GM23338 (cell line): Measurements from ENCODE around the gene ADSL. TPM values are rescaled to one million over a fixed set of nuclear protein-coding genes. Genes with fewer than 3 reads are reported as not detected.

Experiments
- ATAC-seq: fragments of 200-7000 bp; cut with Tn5 transposase; 3 replicates; pipeline ENCODE4 v1.9.1; 2020
- DNase-seq: peaks from one replicate; pipeline ENCODE4 v3.0.0-alpha.2; 2015; ENCODE audit warnings: low spot score
- H2AFZ ChIP-seq: fragments of 200-600 bp; sonication (generic); 2 replicates; pipeline ENCODE4 v1.8.0; 2016; ENCODE audit warnings: antibody characterized with exemption, mild to moderate bottlenecking, moderate library complexity
- H3F3A ChIP-seq: fragments of 200-600 bp; sonication (generic); replicated peaks from 2 replicates; pipeline ENCODE4 v1.8.0; 2017; ENCODE audit warnings: antibody characterized with exemption, mixed run types, low read depth
- H3K27ac ChIP-seq: fragments of 200-600 bp; sonication (generic); 2 replicates; pipeline ENCODE4 v1.6.1; 2016; ENCODE audit warnings: low read depth
- H3K27me3 ChIP-seq: fragments of 200-600 bp; sonication (generic); 2 replicates; pipeline ENCODE4 v1.8.0; 2016; ENCODE audit warnings: mild to moderate bottlenecking, mixed run types, moderate library complexity; ENCODE audit not compliant: insufficient read depth
- H3K36me3 ChIP-seq: fragments of 200-600 bp; sonication (generic); 2 replicates; pipeline ENCODE4 v1.8.0; 2016; ENCODE audit warnings: mild to moderate bottlenecking; ENCODE audit not compliant: insufficient read depth
- H3K4me1 ChIP-seq: fragments of 200-600 bp; sonication (generic); 2 replicates; pipeline ENCODE4 v1.8.0; 2016; ENCODE audit warnings: mild to moderate bottlenecking, moderate library complexity; ENCODE audit not compliant: insufficient read depth
- H3K4me2 ChIP-seq: fragments of 200-600 bp; sonication (generic); 2 replicates; pipeline ENCODE4 v1.7.1; 2017; ENCODE audit warnings: mixed run types
- H3K4me3 ChIP-seq: fragments of 200-600 bp; sonication (generic); 2 replicates; pipeline ENCODE4 v1.6.1; 2016; ENCODE audit warnings: mixed run types
- H3K79me2 ChIP-seq: fragments of 200-600 bp; sonication (generic); replicated peaks from 2 replicates; pipeline ENCODE4 v1.8.0; 2017; ENCODE audit warnings: mild to moderate bottlenecking; ENCODE audit not compliant: insufficient read depth
- H3K9me2 ChIP-seq: fragments of 200-600 bp; sonication (generic); 2 replicates; pipeline ENCODE4 v1.8.0; 2017; ENCODE audit not compliant: insufficient read depth
- H4K20me1 ChIP-seq: fragments of 200-600 bp; sonication (generic); replicated peaks from 2 replicates; pipeline ENCODE4 v1.8.0; 2017; ENCODE audit warnings: mild to moderate bottlenecking; ENCODE audit not compliant: insufficient read depth
- H3K27ac Mint-ChIP-seq: 2 replicates; pipeline ENCODE4 v1.8.0; 2020; ENCODE audit warnings: inconsistent platforms, mild to moderate bottlenecking, moderate library complexity, mixed read lengths
- H3K27me3 Mint-ChIP-seq: 3 replicates; pipeline ENCODE4 v1.8.0; 2022; ENCODE audit warnings: low read depth, mild to moderate bottlenecking, moderate library complexity, mixed read lengths, inconsistent platforms; ENCODE audit not compliant: insufficient read depth, poor library complexity
- H3K36me3 Mint-ChIP-seq: 3 replicates; pipeline ENCODE4 v1.8.0; 2021; ENCODE audit warnings: low read depth, mild to moderate bottlenecking, inconsistent platforms, moderate library complexity, mixed read lengths
- H3K4me1 Mint-ChIP-seq: 3 replicates; pipeline ENCODE4 v1.8.0; 2020; ENCODE audit warnings: mild to moderate bottlenecking, inconsistent platforms, mixed read lengths
- H3K4me3 Mint-ChIP-seq: 3 replicates; pipeline ENCODE4 v1.8.0; 2021; ENCODE audit warnings: moderate library complexity, mild to moderate bottlenecking, inconsistent platforms, mixed read lengths
- H3K9me3 Mint-ChIP-seq: 3 replicates; pipeline ENCODE4 v1.8.0; 2020; ENCODE audit warnings: moderate library complexity, mild to moderate bottlenecking, inconsistent platforms, mixed read lengths
- CTCF ChIP-seq, 2 experiments: fragments of 200-600 bp in 1 of 2; sonication (generic) in 1 of 2; conservative IDR thresholded peaks; 2 replicates each; pipeline versions ENCODE4 v1.5.1 to v1.6.1; 2016 to 2017; ENCODE audit warnings: antibody characterized with exemption in 2 of 2, low read depth in 2 of 2, mild to moderate bottlenecking in 2 of 2, moderate library complexity in 1 of 2
- ETS1 ChIP-seq: IDR thresholded peaks from 2 replicates; pipeline ENCODE4 v1.6.1; 2016; ENCODE audit warnings: antibody characterized with exemption
- EZH2 ChIP-seq: fragments of 200-600 bp; sonication (generic); IDR thresholded peaks from one replicate; pipeline ENCODE4 v1.8.0; 2017; ENCODE audit warnings: antibody characterized with exemption, mild to moderate bottlenecking, low read depth; ENCODE audit not compliant: unreplicated experiment
- JUNB ChIP-seq: IDR thresholded peaks from one replicate; pipeline ENCODE4 v1.6.1; 2016; ENCODE audit warnings: antibody characterized with exemption; ENCODE audit not compliant: unreplicated experiment
- NANOG ChIP-seq: IDR thresholded peaks from 2 replicates; pipeline ENCODE4 v1.6.1; 2016; ENCODE audit warnings: antibody characterized with exemption, borderline replicate concordance
- POLR2AphosphoS5 ChIP-seq: IDR thresholded peaks from 2 replicates; pipeline ENCODE4 v1.6.1; 2016; ENCODE audit warnings: antibody characterized with exemption, low read depth
- STAT1 ChIP-seq: IDR thresholded peaks from one replicate; pipeline ENCODE4 v1.6.1; 2016; ENCODE audit warnings: antibody characterized with exemption; ENCODE audit not compliant: unreplicated experiment
- ZNF331 ChIP-seq: fragments of 250-450 bp; sonication (Bioruptor Pico); IDR thresholded peaks from 2 replicates; pipeline ENCODE4 v1.5.0; 2020; ENCODE audit warnings: low read depth, mild to moderate bottlenecking, moderate library complexity
- polyA plus RNA-seq: library from polyadenylated mRNA; unstranded; fragments of >200 nt; fragmentation: Nextera tagmentation; extraction: Ambion mirVana; gene quantifications from 2 replicates; pipeline ENCODE4 v1.2.1, GENCODE V29; 2016
- total RNA-seq: library from RNA; depleted of rRNA; stranded (reverse); fragments of >200 nt; shearing (Covaris generic); gene quantifications from 2 replicates; pipeline ENCODE4 v1.2.3, GENCODE V29; 2014
- TF ChIP-seq, protein P1 (sequence below): IDR thresholded peaks from one replicate; pipeline ENCODE4 v1.6.1; 2018; ENCODE audit warnings: antibody characterized with exemption; ENCODE audit not compliant: unreplicated experiment
- TF ChIP-seq, protein P2 (sequence below): fragments of 250-450 bp; sonication (Bioruptor Pico); IDR thresholded peaks from 2 replicates; pipeline ENCODE4 v1.5.0; 2020; ENCODE audit warnings: mild to moderate bottlenecking, moderate library complexity

ADSL gene
- total and polyA plus RNA-seq, 2 experiments from 2014 or later, result 120 to 232 TPM

- TF ChIP-seq CTCF (conservative IDR thresholded peaks at IDR 0.05; ENCODE audit: low read depth in 2 of 2) (no peak), NANOG (no peak), ETS1 (no peak), STAT1 (no peak)
- TF ChIP-seq, protein P1, sequence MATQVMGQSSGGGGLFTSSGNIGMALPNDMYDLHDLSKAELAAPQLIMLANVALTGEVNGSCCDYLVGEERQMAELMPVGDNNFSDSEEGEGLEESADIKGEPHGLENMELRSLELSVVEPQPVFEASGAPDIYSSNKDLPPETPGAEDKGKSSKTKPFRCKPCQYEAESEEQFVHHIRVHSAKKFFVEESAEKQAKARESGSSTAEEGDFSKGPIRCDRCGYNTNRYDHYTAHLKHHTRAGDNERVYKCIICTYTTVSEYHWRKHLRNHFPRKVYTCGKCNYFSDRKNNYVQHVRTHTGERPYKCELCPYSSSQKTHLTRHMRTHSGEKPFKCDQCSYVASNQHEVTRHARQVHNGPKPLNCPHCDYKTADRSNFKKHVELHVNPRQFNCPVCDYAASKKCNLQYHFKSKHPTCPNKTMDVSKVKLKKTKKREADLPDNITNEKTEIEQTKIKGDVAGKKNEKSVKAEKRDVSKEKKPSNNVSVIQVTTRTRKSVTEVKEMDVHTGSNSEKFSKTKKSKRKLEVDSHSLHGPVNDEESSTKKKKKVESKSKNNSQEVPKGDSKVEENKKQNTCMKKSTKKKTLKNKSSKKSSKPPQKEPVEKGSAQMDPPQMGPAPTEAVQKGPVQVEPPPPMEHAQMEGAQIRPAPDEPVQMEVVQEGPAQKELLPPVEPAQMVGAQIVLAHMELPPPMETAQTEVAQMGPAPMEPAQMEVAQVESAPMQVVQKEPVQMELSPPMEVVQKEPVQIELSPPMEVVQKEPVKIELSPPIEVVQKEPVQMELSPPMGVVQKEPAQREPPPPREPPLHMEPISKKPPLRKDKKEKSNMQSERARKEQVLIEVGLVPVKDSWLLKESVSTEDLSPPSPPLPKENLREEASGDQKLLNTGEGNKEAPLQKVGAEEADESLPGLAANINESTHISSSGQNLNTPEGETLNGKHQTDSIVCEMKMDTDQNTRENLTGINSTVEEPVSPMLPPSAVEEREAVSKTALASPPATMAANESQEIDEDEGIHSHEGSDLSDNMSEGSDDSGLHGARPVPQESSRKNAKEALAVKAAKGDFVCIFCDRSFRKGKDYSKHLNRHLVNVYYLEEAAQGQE, result no peak
Observed at GRCh38 chr22:40422558-40423309, 76.4 kb downstream of the ADSL start (continued).

DNA sequence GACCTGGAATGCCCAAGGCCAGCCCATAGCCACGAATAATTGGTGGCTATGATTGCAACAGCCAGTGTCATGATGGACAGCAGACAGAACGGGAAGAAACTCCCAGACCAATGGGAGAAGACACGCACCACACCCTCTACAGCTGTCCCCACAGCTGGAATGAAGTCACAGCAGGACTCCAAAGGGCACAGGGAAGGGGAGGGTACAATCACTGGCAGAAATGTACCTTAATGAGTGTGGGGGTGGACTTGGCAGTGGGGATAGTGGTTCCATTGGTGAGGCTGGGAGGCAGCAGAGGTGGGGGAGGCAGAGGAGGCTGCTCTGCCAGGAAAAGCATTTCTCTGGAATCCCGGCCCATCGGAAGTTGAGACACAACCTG lies 77.0 kb downstream of the ADSL start:
- ATAC-seq, result no peak
- Histone ChIP-seq H3K4me2 (no peak overlapping the region), H3K9me2 (no peaks in the 10 kb centered on the region), H3K79me2 (no peaks in the 10 kb centered on the region), H3K27ac (no peak overlapping the region), H3K4me3 (no peak overlapping the region), H3F3A (no peaks in the 10 kb centered on the region), H3K27me3 (no peaks in the 10 kb centered on the region), H2AFZ (no peak overlapping the region), H4K20me1 (0 out of 2 replicates have a peak, but pooled peaks cover 4% of the 10 kb centered on the region), H3K4me1 (no peaks in the 10 kb centered on the region), H3K36me3 (no peaks in the 10 kb centered on the region)
- peaks cover 5% of the 10 kb centered on the region for H3K27me3 Mint-ChIP-seq
- DNase-seq, result no peak
- no peak overlapping the region for H3K27ac Mint-ChIP-seq
- peaks cover 29% of the 10 kb centered on the region for H3K36me3 Mint-ChIP-seq
- H3K4me3 Mint-ChIP-seq, result no peak overlapping the region
- H3K4me1 Mint-ChIP-seq, result no peaks in the 10 kb centered on the region; the same call in 2 of the 3 replicates
- no peaks in the 10 kb centered on the region for H3K9me3 Mint-ChIP-seq
- TF ChIP-seq ZNF331 (CRISPR knock-in tag) (no peak), NANOG (no peak), JUNB (no peak), POLR2AphosphoS5 (no peak), EZH2 (no peak), ETS1 (no peak)
- TF ChIP-seq, protein P2, sequence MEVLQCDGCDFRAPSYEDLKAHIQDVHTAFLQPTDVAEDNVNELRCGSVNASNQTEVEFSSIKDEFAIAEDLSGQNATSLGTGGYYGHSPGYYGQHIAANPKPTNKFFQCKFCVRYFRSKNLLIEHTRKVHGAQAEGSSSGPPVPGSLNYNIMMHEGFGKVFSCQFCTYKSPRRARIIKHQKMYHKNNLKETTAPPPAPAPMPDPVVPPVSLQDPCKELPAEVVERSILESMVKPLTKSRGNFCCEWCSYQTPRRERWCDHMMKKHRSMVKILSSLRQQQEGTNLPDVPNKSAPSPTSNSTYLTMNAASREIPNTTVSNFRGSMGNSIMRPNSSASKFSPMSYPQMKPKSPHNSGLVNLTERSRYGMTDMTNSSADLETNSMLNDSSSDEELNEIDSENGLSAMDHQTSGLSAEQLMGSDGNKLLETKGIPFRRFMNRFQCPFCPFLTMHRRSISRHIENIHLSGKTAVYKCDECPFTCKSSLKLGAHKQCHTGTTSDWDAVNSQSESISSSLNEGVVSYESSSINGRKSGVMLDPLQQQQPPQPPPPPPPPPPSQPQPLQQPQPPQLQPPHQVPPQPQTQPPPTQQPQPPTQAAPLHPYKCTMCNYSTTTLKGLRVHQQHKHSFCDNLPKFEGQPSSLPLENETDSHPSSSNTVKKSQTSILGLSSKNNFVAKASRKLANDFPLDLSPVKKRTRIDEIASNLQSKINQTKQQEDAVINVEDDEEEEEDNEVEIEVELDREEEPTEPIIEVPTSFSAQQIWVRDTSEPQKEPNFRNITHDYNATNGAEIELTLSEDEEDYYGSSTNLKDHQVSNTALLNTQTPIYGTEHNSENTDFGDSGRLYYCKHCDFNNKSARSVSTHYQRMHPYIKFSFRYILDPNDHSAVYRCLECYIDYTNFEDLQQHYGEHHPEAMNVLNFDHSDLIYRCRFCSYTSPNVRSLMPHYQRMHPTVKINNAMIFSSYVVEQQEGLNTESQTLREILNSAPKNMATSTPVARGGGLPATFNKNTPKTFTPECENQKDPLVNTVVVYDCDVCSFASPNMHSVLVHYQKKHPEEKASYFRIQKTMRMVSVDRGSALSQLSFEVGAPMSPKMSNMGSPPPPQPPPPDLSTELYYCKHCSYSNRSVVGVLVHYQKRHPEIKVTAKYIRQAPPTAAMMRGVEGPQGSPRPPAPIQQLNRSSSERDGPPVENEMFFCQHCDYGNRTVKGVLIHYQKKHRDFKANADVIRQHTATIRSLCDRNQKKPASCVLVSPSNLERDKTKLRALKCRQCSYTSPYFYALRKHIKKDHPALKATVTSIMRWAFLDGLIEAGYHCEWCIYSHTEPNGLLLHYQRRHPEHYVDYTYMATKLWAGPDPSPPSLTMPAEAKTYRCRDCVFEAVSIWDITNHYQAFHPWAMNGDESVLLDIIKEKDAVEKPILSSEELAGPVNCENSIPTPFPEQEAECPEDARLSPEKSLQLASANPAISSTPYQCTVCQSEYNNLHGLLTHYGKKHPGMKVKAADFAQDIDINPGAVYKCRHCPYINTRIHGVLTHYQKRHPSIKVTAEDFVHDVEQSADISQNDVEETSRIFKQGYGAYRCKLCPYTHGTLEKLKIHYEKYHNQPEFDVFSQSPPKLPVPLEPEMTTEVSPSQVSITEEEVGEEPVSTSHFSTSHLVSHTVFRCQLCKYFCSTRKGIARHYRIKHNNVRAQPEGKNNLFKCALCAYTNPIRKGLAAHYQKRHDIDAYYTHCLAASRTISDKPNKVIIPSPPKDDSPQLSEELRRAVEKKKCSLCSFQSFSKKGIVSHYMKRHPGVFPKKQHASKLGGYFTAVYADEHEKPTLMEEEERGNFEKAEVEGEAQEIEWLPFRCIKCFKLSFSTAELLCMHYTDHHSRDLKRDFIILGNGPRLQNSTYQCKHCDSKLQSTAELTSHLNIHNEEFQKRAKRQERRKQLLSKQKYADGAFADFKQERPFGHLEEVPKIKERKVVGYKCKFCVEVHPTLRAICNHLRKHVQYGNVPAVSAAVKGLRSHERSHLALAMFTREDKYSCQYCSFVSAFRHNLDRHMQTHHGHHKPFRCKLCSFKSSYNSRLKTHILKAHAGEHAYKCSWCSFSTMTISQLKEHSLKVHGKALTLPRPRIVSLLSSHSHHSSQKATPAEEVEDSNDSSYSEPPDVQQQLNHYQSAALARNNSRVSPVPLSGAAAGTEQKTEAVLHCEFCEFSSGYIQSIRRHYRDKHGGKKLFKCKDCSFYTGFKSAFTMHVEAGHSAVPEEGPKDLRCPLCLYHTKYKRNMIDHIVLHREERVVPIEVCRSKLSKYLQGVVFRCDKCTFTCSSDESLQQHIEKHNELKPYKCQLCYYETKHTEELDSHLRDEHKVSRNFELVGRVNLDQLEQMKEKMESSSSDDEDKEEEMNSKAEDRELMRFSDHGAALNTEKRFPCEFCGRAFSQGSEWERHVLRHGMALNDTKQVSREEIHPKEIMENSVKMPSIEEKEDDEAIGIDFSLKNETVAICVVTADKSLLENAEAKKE (CRISPR knock-in tag), result no peak
